Measurements from ENCODE around the gene MACROD2.
"Not testable (repeated sequence)": the region's sequence is repeated elsewhere in the genome, so short reads cannot be mapped to it uniquely, and the experiment has no call there.

The MACROD2 gene

DNA sequence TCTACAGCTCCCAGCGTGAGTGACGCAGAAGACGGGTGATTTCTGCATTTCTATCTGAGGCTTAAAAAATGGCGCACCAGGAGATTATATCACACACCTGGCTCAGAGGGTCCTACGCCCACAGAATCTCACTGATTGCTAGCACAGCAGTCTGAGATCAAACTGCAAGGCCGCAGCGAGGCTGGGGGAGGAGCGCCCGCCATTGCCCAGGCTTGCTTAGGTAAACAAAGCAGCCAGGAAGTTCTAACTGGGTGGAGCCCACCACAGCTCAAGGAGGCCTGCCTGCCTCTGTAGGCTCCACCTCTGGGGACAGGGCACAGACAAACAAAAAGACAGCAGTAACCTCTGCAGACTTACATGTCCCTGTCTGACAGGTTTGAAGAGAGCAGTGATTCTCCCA, 275.4 kb downstream of the MACROD2 start:
- not testable (repeated sequence) for DNase-seq (ENCODE audit: low read depth)

DNA sequence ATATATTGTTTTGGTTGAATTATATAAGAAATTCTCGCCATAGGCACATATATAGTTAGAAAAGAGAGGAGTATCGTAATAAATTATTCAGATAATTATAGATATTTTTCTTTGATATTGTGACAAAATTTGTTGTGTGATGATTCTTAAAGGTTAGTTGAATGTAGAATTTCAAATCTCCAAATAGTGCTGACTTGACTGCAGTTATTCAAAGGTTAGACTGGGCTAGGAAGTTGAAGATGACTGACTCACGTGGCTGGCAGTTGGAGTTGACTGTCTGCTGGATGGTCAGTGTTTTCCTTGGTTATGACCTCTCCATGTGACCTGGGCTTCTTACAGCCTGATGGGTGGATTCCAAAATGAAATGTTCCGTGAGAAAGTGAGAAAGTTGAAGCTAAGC, 286.8 kb downstream of the MACROD2 start:
- DNase-seq (ENCODE audit: low read depth): no peak

DNA sequence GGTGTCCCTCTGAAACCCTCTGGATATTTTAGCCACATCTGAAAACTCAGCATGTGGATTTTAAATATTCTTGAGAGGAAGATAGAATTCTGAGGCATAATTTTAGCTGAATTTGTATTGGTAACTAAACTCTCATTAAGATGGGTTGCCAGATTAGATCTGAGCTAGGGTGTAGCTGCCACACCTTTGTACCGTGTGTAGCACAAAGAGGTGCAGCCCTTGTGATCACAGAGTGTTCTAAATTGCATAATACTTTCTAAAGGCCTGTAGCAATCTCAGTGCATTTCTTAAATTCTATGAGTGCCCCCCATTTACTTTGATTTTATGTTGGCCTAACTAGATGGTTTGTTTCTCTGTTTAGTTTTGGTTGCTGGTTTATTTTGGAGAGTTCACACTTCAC, 289.1 kb downstream of the MACROD2 start:
- no peak for DNase-seq (ENCODE audit: low read depth)

DNA sequence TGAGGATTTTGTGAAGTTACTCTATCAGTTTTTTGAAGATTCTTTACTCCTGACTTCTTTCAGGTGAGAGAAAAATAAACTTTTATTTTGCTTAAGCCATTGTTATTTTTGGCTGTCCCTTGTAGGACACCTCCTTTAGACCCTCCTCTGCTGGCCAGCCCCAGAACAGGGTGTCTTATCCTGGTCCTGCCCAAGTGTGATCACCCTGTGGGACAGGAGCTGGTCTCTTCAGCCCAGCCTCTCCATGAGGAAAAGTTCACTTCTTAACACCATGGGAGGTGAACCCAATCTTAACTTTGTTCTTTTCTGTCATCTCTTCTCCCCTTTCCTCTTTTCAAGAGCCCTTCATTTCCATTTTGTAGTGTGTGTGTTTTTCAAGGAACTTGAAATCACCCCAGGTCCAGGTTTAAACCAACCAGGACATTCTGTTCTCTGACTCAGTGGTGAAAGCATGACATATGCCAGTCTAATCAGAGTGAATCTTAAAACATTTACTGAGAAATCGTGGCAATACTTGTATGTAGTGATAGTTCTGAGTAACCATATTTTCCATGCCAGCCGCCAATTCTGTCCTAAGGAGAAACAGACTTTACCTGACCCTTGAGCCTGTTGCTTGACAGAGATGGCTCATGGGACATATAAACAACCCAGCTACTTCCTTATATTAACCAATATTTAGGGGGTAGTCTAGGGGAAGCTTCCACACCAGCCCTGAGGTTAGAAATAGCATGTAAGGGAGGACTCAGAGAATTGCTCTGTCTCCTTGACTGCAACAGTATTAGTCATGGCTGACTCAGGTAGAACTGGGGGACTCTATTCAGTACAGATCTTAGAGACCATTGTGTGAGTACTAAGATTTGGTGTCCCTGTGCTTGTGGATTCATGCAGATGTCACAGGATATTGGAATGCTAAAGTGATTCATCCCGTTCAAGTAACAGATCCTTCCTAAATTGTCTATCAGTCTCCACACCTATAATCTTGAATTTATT, 293.3 kb downstream of the MACROD2 start:
- no peak for DNase-seq (ENCODE audit: low read depth)

DNA sequence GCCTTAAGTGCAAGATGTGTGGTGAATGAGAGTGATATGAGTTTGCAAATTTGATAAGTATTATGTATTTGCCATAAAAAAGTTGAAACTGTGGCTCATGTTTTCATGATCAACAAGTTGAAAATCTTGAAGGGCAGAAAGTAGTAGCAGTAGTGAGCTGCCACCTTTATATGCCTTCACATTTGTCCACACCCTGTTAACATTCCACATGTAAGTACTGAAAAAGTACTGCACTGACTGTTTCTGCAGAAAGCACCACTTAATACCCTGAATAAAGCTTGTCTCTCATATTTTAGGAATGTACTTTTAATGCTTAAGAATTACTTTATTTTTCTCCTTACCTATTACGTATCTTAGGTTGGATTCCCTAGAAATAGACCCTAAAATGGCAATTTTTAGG, 296.2 kb downstream of the MACROD2 start:
- no peak for DNase-seq (ENCODE audit: low read depth)

DNA sequence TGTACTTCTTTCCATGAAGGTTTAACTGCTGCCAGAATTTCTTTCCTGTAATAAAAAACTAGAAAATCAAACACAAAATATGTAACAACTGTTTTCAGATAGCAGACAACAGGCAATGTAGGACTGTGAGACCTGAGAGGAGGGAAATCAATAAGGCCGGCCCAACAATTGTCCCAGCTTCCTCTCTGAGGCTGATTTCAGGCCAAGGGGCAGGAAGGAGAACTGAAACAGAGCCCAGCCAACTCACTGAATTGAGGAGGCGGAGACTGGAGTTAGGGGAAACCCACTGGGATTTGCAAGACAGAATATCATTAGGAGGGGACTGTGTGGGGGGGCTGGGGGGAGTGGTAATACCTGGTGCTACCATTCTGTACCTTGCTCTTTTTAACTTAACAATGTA, 299.9 kb downstream of the MACROD2 start:
- no peak for DNase-seq (ENCODE audit: low read depth)

DNA sequence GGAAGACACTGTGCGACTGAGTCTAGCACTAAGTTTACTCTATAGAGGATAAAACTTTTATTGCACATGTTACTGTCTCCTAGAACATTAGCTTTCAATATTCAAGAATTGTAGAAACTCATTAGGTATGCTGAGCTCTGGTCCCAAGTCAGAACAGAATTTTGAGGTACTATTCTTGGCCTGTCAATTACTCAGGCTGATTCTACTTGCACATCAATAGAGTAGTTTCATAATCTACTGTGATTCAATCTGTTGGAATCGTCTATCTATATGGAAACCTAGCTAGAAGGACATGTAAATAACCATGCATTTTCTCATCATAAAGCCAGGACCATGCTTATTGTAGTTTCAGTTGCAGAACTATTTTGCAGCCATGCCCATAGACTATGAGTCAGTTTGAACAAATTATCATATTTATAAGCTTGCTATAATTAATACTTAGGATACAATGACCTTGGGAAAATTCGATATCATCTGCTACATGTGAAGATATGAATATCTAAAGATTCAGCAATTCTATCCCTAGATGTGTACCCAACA, 300.5 kb downstream of the MACROD2 start:
- no peak for DNase-seq (ENCODE audit: low read depth)

DNA sequence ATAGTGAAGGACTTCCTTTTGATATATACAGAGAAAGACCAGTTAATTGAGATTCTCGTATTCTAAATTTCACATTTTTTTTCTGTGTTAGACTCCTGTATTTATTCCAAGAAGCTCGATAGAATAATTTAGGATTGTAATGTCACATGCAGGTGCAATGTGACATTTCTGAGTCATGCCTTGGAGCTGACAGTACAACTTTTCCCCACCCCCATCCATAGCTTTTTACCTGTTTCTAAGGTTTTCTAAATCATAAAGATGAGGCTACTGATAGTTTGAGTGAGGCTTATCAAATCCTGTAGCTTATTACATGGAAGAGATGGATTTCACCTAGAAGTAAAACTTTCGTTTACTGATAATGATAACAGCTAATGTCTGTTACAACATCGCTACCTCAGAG, 304.5 kb downstream of the MACROD2 start:
- no peak for DNase-seq (ENCODE audit: low read depth)

DNA sequence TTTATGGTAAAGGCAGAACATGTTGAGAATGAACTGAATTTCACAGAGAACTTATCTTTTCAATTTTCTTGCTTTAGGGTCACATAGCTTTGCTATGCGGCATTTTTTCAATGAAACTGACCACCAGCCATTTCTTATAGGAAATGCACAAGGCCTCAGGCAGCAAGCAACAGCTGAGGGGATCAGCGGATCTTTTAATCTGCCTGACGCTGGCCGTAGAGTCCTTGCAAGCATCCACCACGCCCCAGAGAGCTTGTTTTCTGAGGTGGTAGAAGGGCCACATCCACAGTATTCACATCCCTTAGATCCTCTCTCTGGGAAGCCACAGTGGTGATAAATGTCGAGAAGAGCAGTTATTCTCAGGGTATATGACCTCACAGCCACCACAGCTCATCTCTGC, 307.8 kb downstream of the MACROD2 start:
- DNase-seq (ENCODE audit: low read depth): no peak

DNA sequence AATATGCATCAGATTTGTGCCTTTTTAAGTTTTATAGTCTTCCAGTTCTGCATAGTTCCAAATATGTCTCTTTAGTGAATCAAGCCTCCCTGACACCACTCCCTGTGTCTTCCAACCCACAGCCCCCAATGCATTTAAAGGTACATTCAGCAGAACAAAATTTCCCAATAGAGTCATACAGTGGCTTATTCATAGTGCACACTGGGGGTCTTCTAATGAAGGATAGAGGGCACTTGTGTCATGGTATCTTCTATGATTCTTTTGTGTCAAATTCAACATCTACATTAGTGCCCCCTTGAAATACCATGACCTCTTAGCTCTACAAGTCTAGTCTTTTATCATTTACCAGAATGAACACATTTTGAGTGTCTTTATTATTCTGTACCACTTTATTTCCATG, 308.3 kb downstream of the MACROD2 start:
- no peak for DNase-seq (ENCODE audit: low read depth)

DNA sequence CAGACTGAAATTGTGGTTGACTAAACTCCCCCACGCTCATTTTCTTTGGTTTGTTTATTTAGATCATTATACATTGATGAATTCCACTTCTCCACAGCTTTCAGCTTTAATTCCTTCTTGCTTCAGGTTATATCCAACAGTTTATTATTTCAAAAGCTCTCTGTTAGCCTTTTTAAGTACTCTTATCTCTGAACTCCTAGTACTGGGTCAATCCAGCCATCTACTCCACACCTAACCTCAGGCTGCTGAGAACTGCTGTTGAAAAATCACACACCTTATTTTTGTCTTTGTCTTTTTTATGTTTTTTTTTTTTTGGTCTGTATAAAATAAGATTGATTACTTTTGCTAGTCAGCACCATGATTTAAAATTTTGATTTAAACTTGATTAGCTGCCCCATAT, 309.2 kb downstream of the MACROD2 start:
- no peak for DNase-seq (ENCODE audit: low read depth)

DNA sequence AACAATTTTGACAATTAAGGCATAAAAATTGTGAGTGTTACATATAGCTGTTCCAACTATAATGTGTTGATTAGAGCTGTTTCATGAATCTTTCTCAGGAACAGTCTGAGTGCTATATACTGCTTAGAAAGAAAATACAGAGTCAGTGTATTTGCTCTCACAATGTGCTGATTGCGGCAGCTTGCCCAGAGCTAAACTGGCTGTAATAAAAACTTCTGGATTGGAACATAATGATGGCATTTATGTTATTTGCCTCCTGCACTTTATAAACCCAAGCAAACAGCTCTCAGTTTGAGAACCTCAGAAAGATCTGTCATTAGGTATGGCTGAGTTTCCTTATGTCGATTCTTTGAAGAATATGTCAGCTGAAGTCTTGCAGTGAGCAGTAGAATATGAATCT, 312.6 kb downstream of the MACROD2 start:
- no peak for DNase-seq (ENCODE audit: low read depth)

DNA sequence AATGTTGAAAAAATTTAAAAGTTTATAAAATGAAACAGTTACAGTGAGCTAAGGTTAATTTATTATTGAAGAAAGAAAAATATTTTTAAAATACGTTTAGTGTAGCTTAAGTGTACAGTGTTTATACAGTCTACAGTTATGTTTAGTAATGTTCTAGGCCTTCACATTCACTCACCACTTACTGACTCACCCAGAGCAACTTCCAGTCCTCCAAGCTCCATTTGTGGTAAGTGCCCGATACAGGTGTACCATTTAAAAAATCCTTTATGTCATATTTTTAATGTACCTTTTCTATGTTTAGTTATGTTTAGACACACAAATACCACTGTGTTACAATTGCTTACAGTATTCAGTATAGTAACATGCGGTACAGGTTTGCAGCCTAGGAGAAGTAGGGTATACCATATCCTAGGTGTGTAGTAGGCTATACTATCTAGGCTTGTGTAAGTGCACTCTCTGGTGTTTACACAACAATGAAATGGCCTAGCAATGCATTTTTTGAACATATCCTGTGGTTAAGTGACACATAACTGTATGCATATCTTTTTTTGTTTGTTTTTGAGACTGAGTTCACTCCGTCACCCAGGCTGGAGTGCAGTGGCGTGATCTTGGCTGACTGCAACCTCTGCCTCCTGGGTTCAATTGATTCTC, 315.8 kb downstream of the MACROD2 start:
- no peak for DNase-seq (ENCODE audit: low read depth)

DNA sequence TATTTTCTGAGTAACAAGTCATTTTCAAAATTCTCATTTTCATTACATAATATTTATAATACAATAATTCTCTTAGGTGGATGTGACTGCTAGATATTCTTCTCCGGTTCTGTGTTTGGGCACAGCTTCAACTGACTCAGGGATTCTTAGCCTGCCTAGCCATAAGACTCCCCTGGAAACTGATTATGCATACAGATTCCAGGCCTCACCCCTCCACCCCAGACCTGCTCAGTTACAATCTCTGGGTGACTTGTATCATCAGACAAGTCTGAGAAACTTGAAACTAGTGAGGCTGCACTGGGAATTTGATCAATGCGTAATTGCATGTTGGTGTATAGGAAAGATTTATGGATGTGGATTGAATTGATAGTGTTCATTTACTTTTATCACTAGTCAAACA, 316.7 kb downstream of the MACROD2 start:
- no peak for DNase-seq (ENCODE audit: low read depth)

DNA sequence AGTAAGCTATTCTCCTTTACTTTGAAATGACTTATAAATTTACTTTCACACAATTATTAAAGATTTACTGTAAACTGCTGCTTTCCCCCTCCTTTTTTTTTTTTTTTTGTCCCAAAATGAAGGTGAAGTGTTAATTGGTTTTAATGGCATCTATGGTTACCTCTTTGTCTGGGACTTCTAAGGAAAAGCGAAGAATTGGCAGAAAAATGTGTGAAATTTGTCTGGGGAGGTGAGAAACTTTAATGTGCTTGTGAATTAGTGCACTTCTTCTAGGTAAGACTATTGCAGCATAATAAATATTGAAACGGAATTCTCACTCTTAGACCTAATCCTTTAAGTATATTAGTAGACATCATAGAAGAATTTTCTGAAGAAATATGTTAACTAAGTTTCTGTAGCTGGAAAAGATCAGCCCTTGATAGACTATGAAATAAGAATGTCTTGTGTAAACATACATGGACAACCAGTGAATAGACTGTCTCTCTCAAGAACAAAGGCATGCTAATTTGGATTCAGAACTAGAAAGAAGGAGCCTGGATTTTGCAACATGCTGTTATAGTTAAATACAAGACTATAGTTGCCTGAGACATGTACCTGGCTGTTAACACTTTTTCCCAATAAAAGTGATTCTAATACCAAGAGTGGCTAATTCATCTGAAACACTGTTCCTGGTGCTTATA, 318.2 kb downstream of the MACROD2 start:
- no peak for DNase-seq (ENCODE audit: low read depth)

DNA sequence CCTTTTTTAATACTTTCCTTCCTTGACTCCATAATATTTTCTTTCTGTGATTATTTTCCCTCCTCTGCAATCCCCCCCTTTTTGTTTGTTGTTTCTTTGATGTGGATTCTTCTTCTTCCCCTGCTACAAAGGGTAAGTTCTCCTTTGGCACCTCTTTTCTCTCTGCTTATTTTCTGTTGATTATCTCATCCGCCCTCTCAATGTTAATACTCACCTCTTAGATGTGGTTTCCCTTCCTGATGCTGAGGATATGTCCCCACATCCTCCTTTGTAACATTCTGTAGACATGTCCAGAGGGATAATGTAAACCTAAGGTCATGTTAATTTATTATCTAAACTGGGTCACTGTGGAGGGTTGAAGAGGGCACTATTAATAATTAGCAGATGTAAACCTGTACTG, 324.4 kb downstream of the MACROD2 start:
- DNase-seq (ENCODE audit: low read depth): no peak

DNA sequence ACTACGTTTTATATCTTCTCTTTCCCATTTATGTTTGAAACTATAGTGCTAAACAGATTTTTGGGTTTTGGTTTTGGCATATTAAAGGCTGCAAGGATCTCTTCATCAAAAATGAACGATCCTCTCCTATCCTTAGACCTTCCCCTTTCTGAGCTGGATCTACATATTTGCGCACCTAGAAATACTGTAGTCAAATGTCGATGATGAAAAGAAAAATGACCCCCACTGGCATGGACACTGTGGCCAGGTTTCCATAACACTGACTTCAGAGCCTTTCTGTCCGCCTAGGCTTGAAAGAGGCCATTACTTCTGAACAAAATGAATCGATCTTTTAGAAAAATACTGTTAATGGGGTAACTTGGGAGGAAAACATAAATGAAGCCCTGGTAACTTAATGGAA, 336.3 kb downstream of the MACROD2 start:
- no peak for DNase-seq (ENCODE audit: low read depth)

DNA sequence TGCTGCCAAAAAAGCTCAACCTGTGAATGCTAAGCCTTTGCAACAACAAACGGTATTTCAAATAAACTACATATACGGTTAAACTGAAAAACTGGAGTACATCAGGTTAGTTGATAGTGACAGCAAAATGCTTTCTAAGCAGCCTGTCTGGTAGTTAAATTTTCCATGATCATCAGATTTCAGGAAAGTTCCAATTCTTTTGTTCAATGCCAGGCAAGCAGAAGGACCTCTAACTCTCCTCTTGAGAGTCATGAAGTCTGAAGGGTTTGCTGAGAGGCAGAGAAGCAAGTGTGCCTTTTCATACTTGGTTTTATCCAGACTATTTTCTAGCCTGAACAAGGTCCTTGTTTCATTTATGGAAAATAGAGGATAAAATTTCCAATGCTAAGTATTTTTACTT, 337.6 kb downstream of the MACROD2 start:
- no peak for DNase-seq (ENCODE audit: low read depth)

DNA sequence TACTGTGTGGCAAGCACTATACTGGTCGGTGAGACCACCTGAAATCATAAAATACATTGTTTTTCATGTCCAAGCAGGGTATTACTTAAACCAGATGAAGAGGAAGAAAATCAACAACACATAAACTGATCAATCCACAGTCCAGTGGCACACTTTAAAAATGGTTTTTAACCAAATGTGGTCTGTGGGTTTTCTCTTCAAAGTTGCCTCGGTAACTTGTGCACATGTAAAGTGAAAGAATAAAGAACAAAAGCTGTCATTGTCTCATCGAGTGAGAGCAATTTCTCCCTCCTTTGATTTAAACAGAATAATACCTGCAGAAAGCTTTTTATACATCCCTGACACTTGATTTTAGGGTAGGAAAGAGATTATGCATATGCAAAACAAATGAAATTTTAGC, 338.4 kb downstream of the MACROD2 start:
- DNase-seq (ENCODE audit: low read depth): no peak

DNA sequence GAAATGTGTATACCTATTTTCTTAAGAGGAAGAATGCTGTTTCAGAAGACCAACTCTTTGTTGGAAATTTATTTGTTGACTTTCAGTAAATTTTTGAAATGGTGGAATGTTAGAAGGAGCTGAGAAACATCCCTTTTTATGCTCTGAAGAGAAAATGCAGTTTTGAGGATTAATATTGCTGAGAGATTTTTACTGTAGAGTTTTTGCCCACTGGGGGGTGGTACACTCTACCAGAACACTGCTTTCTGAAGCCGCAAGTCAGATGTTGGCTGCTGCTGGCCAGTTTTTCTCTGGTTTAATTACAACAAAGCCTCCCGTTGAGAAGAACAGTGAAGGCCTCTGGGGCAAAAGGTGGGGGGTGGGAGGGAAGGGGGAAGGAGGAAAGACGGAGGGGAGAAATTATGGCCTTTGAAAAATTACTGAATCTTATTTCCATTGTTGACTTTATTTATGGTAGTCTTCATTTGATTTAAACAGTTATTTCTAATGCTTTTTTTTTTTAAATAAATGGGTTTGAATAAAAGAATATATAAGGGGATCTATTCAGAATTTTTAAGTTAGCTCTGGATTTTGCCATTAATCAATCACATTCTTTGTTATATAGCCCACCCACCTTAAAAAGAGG, 339.1 kb downstream of the MACROD2 start:
- DNase-seq (ENCODE audit: low read depth): no peak

DNA sequence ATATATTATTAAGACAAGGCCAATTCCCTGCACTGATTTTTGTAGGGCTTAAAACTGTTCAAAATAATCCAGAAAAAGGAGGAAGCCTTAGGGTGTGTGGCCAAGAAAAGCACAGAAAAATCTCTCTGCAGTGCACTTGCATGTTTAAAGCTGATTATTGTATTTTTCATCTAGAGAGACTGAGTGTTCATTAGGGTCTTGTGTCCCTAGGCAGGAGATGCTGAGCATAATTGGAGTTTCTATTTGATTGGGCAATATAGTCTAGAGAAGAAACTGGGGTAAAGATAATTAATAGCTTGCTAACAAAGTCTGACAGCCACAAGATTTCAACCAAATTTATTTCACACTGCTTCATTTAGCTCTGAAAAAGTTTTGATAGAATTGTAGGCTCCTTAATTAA, 339.7 kb downstream of the MACROD2 start:
- no peak for DNase-seq (ENCODE audit: low read depth)

DNA sequence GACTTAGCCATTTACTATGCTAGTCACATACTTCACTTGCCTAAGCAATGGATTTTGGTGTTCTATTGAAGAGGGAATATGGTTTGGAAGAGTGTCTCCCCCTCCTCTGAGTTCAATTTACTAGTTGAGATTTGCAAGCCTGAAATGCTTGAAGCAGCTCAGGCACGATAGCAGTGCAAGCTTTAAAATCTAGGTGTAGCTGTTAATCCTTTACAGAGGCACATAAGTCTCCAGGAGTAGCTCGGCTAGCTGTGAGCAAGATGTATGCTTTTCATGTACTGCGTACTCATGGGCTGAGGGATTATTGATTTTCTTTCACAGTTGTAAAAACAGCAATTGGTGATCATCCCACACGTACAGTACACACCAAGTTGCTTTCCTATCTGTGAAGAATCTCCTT, 341.4 kb downstream of the MACROD2 start:
- no peak for DNase-seq (ENCODE audit: low read depth)

Data from T follicular helper cell (primary cell).